ENCODE measurements around the gene HHAT. TPM values are rescaled to one million over a fixed set of nuclear protein-coding genes. Genes with fewer than 3 reads are reported as not detected.

HHAT gene
- total and polyA plus RNA-seq, 2 of the 13 experiments (the other 11 are each of a cell fraction or from before 2014, with no cell fraction given), result 2.6 to 4.9 TPM

GRCh38 chr1:210336362-210336761 lies 7.7 kb downstream of the HHAT start:
- Histone ChIP-seq H3K36me3 (replicated peaks in 1 of 2; ENCODE audit: control insufficient read depth in 1 of 2, insufficient read depth in 2 of 2, low read length in 2 of 2) (no peaks in the 10 kb centered on the region), H3K9ac (ENCODE audit: insufficient read depth, low read depth, low read length) (no peak overlapping the region), H4K20me1 (ENCODE audit: insufficient read depth, low read length) (no peaks in the 10 kb centered on the region), H3K4me1 (ENCODE audit: insufficient read depth, low read length) (no peaks in the 10 kb centered on the region), H3K27ac (ENCODE audit: extremely low read length, insufficient read depth, low read length) (no peak overlapping the region), H3K79me2 (ENCODE audit: insufficient read depth, low read length) (no peaks in the 10 kb centered on the region), H3K4me3 (replicated peaks in 1 of 3; ENCODE audit: insufficient read depth in 1 of 3, low read depth in 2 of 3, low read length in 3 of 3) (no peak overlapping the region), H3K4me2 (ENCODE audit: low read depth, low read length) (no peak overlapping the region), H3K27me3 (ENCODE audit: control insufficient read depth in 1 of 2, insufficient read depth in 2 of 2, low read length in 2 of 2) (no peaks in the 10 kb centered on the region; a peak in 1 of 5 replicates), H2AFZ (ENCODE audit: low read length) (no peak overlapping the region), H3K9me3 (ENCODE audit: low read length) (no peaks in the 10 kb centered on the region)
- BruUV-seq (replicated peaks), result no TSS peak
- ChIA-PET CTCF (ENCODE audit: low intra/inter-chr PET ratio, low total read pairs) (no interaction called here), POLR2A (no interaction called here)
- FAIRE-seq (no peak), ATAC-seq (no peak), DNase-seq (ENCODE audit: low spot score) (no peak)
- intact Hi-C loops (cut with micrococcal nuclease; ENCODE audit: unreplicated experiment), result no loop called here
- WGBS (ENCODE audit: low lambda C conversion rate), result 77% methylated on average over 2 of the region's 2 CpGs
- TF ChIP-seq ZFP41 (CRISPR knock-in tag; IDR thresholded peaks at IDR 0.05; ENCODE audit: borderline replicate concordance) (no peak), PRDM10 (CRISPR knock-in tag; IDR thresholded peaks at IDR 0.05; ENCODE audit: low read depth) (no peak), ZNF777 (CRISPR knock-in tag; IDR thresholded peaks at IDR 0.05) (no peak), AGO2 (optimal IDR thresholded peaks at IDR 0.05; ENCODE audit: low read depth, low read length) (no peak), FOXC1 (CRISPR knock-in tag; IDR thresholded peaks at IDR 0.05; ENCODE audit: borderline replicate concordance) (no peak), ZNF713 (CRISPR knock-in tag; IDR thresholded peaks at IDR 0.05) (no peak), HINFP (CRISPR knock-in tag; IDR thresholded peaks at IDR 0.05; ENCODE audit: low read depth) (no peak), CBFB (CRISPR knock-in tag; IDR thresholded peaks at IDR 0.05) (no peak), MNT (IDR thresholded peaks at IDR 0.05) (no peak), FLYWCH1 (CRISPR knock-in tag; IDR thresholded peaks at IDR 0.05) (no peak)
- in situ Hi-C loops (cut with HindIII; ENCODE audit: extremely low pct_ligation_motif_present, low pct_unique_long_range_greater_than_20kb), result no loop called here
